HepG2 (cell line): Measurements from ENCODE around the gene ENPP7. TPM values are rescaled to one million over a fixed set of nuclear protein-coding genes. Genes with fewer than 3 reads are reported as not detected.

Experiments used
- AFF4 ChIP-seq: sonication (generic); formaldehyde crosslinking; IDR thresholded peaks from 2 replicates; pipeline ENCODE4 v1.4.0; 2020; ENCODE audit warnings: missing genetic modification reagents
- CHD2 ChIP-seq: IDR thresholded peaks from 2 replicates; pipeline ENCODE4 v1.6.1; 2011; ENCODE audit warnings: low read depth, low read length, improper control_type of control experiment
- GRHL1 ChIP-seq: sonication (generic); formaldehyde crosslinking; conservative IDR thresholded peaks from 2 replicates; pipeline ENCODE4 v1.8.0; 2022; ENCODE audit warnings: missing genetic modification reagents
- KDM1A ChIP-seq: IDR thresholded peaks from 2 replicates; pipeline ENCODE4 v1.6.1; 2016; ENCODE audit warnings: missing compliant biosample characterization
- MYC ChIP-seq: sonication (generic); formaldehyde crosslinking; IDR thresholded peaks from 2 replicates; pipeline ENCODE4 v1.9.0; 2021; ENCODE audit warnings: missing genetic modification reagents, borderline replicate concordance
- NR2C2 ChIP-seq: sonication (generic); formaldehyde crosslinking; IDR thresholded peaks from 2 replicates; pipeline ENCODE4 v1.4.0; 2020; ENCODE audit warnings: missing genetic modification reagents, mild to moderate bottlenecking, moderate library complexity, borderline replicate concordance
- RARA ChIP-seq: IDR thresholded peaks from 2 replicates; pipeline ENCODE4 v1.6.1; 2016; ENCODE audit warnings: missing genetic modification reagents, missing compliant biosample characterization
- SNAPC4 ChIP-seq: sonication (generic); formaldehyde crosslinking; IDR thresholded peaks from 2 replicates; pipeline ENCODE4 v1.4.0; 2020; ENCODE audit warnings: mild to moderate bottlenecking, missing genetic modification reagents
- THRA ChIP-seq: sonication (generic); formaldehyde crosslinking; IDR thresholded peaks from 2 replicates; pipeline ENCODE4 v1.4.0; 2020; ENCODE audit warnings: missing genetic modification reagents, borderline replicate concordance
- THYN1 ChIP-seq: sonication (generic); formaldehyde crosslinking; IDR thresholded peaks from 2 replicates; pipeline ENCODE4 v1.8.1; 2023; ENCODE audit warnings: low read depth, mild to moderate bottlenecking, moderate library complexity, missing genetic modification reagents, borderline replicate concordance
- XRCC5 ChIP-seq: fragments of 200-400 bp; formaldehyde crosslinking; optimal IDR thresholded peaks from 2 replicates; pipeline ENCODE3; 2017; ENCODE audit warnings: mild to moderate bottlenecking, low read length
- ZNF44 ChIP-seq: sonication (generic); formaldehyde crosslinking; IDR thresholded peaks from 2 replicates; pipeline ENCODE4 v1.5.1; 2020; ENCODE audit warnings: mild to moderate bottlenecking, missing genetic modification reagents
- polyA plus RNA-seq, 8 experiments: library from polyadenylated mRNA; depleted of rRNA in 3 of 8; stranded (reverse) in 7 of 8; unstranded in 1 of 8; fragments of >200 nt; fragmentation: Illumina TruSeq in 4 of 8; extraction: Trizol in 4 of 8; gene quantifications; 2 replicates each; pipeline versions ENCODE4 v1.2.1 to v1.2.3, GENCODE V29; 2011 to 2016; ENCODE audit warnings: low read depth in 4 of 8, missing spikeins in 1 of 8, mixed read lengths in 1 of 8; ENCODE audit not compliant: insufficient read depth in 1 of 8
- total RNA-seq, 5 experiments: library from RNA; depleted of rRNA; stranded (reverse); fragments of >200 nt; fragmentation: Illumina TruSeq; extraction: Trizol; gene quantifications; 2 replicates each; pipeline ENCODE4 v1.2.3, GENCODE V29; 2016; ENCODE audit warnings: low read depth in 1 of 5
- TF ChIP-seq, protein P1 (sequence below): sonication (generic); formaldehyde crosslinking; IDR thresholded peaks from 2 replicates; pipeline ENCODE4 v1.8.0; 2022; ENCODE audit warnings: missing genetic modification reagents, low read depth, mild to moderate bottlenecking, borderline replicate concordance

ENPP7 gene
- total and polyA plus RNA-seq, 2 of the 13 experiments (the other 11 are each of a cell fraction or from before 2014, with no cell fraction given), result 1.1 to 2.2 TPM

- TF ChIP-seq SNAPC4 (CRISPR knock-in tag) (no peak), THRA (CRISPR knock-in tag) (no peak), THYN1 (CRISPR knock-in tag) (no peak), KDM1A (CRISPR knock-in tag) (0 out of 2 replicates have a peak, but pooled peaks have one; percentile 10), ZNF44 (no peak), CHD2 (no peak), MYC (CRISPR knock-in tag) (peak; percentile 75; the same call in 1 of the 2 replicates), GRHL1 (CRISPR knock-in tag) (no peak), NR2C2 (CRISPR knock-in tag) (peak; percentile 79), RARA (CRISPR knock-in tag) (peak; percentile 77), AFF4 (CRISPR knock-in tag) (no peak), XRCC5 (no peak)
- TF ChIP-seq, protein P1, sequence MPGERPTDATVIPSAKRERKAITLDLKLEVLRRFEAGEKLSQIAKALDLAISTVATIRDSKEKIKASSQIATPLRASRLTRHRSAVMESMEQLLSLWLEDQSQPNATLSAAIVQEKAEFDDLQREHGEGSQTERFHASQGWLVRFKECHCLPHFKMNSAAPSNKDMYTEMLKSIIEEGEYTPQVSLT (CRISPR knock-in tag), result no peak
Observed at GRCh38 chr17:79732804-79733691, 2.3 kb downstream of the ENPP7 start (continued).
